GM18870 (cell line): ENCODE results near the gene TAS2R9.
"Not testable (repeated sequence)": the region's sequence is repeated elsewhere in the genome, so short reads cannot be mapped to it uniquely, and the experiment has no call there.

Source experiments
- ATAC-seq: cut with Tn5 transposase; IDR thresholded peaks from one replicate; pipeline ENCODE4 v1.9.1; 2021; ENCODE audit warnings: moderate library complexity; ENCODE audit not compliant: unreplicated experiment

TAS2R9 gene, protein sequence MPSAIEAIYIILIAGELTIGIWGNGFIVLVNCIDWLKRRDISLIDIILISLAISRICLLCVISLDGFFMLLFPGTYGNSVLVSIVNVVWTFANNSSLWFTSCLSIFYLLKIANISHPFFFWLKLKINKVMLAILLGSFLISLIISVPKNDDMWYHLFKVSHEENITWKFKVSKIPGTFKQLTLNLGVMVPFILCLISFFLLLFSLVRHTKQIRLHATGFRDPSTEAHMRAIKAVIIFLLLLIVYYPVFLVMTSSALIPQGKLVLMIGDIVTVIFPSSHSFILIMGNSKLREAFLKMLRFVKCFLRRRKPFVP

DNA sequence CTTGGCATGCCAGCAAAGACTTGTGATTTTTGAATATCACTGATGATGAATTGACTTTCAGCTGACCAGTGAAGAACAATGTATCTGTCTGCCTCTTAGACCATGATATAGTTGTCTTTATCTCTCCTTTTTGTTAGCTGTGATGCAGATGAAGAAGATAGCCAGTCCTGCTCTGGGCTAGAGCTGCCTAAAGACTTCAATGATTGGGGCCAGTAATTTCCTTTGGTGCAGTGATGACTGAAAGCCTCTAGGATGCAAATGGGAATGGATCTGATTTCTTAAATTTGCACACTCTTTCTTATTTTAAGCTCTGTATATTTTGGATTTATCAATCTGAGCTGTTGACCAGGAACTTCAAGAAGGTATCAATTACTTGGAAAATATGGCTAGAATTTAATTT is at the start of gene TAS2R9:
Gene TAS2R9, minus strand, starts transcription at position 101 of the 400 bp plus-strand sequence. Its CDS starts 93 bp downstream, at position 8.
- ATAC-seq, result no peak

- ATAC-seq, result no peak
These were observed 45.8 kb upstream of the TAS2R9 start for GRCh38 chr12:10855807-10856206.

DNA sequence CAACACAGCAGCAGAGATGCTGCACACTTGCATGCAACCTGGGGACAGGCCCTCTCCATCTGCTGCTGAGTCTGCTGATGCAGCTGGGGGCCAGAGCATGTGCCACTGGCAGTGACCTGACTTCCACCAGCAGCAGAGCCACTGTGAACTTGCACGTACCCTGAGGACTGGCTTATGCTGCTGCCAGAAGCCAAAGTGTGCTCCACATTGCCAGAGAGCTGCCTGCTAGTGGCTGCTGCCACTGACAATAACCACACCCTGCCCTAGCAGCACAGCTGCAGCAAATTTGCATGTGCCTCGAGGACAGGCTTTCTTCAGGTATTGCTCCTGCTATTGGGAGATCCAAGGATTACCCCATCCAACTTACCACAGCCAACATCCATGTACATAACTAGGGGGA is 43.8 kb upstream of the TAS2R9 start:
- ATAC-seq, result no peak

GRCh38 chr12:10851243-10851858 is 41.4 kb upstream of the TAS2R9 start:
- no peak for ATAC-seq

GRCh38 chr12:10849425-10849878 is 39.5 kb upstream of the TAS2R9 start, which contains the start of gene PRR4:
Gene PRR4, minus strand, starts transcription at chr12:10849475. Its CDS starts 38 bp downstream, at chr12:10849437.
- no peak for ATAC-seq

GRCh38 chr12:10847744-10848143 is 37.8 kb upstream of the TAS2R9 start:
- no peak for ATAC-seq

DNA sequence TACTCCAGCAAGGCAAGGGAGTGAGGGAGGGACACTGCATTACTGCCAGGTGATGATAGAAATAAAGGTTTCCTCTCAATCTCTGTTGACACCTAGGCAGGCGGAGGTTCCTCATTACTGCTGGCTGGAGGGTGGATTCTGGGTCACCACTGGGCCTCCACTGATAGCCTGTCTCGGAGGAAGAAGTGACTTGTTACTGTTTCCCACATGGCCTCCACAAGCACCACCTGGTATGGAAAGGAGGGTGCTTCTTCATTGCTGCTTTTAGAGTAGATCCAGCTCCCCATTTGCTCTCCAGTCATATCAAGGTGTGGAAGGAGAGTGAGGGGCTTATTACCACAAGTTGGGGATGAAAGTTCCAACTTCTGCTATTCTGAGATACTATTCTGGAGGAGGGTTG is 32.9 kb upstream of the TAS2R9 start:
- ATAC-seq, result no peak

GRCh38 chr12:10838461-10838860 is 28.5 kb upstream of the TAS2R9 start:
- ATAC-seq, result no peak

DNA sequence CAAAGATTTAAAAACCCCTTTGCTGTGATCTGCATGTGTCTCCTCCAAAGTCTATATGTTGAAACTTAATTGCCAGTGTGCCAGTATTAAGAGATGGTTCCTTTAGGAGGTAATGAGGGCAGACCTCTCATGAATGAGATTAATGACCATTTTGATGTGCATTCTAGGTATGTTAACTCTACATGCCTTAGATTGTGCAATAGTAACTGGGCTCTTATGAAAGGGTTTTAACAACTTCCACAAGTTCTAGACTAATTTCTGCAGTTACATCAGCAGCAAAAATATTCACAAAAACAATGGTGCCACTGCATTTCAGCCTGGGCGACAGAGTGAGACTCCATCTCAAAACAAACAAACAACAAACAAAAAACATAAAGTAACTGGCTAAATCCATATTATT is 20.0 kb upstream of the TAS2R9 start:
- no peak for ATAC-seq

GRCh38 chr12:10826258-10826657 is 16.3 kb upstream of the TAS2R9 start, which contains the start of gene TAS2R10:
Gene TAS2R10, minus strand, starts transcription at chr12:10826358. Its CDS starts 89 bp downstream, at chr12:10826269.
- no peak for ATAC-seq

GRCh38 chr12:10824957-10825356 is 15.0 kb upstream of the TAS2R9 start:
- ATAC-seq, result no peak

DNA sequence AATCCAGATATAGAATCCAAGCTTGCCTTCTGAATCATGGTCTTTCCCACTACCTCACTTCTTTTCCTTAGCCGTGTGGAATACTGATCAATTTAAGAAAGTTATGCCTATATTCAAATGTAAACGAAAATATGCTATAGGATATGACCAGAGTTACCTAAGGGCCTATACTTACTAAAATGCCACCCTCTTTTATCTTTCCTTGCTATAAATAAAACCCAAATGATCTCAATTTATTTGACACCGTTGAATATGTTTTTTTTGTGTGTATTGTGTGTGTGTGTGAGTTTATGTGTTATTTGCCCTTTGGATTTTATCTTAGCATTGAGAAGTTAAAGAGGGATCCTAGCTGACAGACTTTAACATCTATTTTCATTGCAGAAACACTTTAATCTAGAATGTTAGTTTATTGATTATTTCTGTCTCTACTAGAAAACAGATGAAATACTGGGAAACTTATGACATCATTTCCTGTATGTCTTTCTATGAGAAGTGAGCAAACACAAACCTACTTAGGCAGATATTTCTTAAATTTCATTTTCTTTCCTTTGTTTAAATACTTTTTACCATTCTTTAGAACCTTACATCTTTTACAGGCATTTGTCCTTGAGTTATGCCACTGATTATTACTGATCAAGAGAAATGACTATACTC is 2.0 kb upstream of the TAS2R9 start:
- ATAC-seq, result no peak

- no peak for ATAC-seq
These were observed 2.8 kb downstream of the TAS2R9 start, which contains the start of gene TAS2R8 for GRCh38 chr12:10807186-10807585. Gene TAS2R8, minus strand, starts transcription at chr12:10807286. Its CDS starts 306 bp downstream, at chr12:10806980.

- ATAC-seq, result no peak
These were observed 7.4 kb downstream of the TAS2R9 start, which contains the start of gene TAS2R7 for GRCh38 chr12:10802587-10802986. Gene TAS2R7, minus strand, starts transcription at chr12:10802627. Its CDS starts 57 bp downstream, at chr12:10802570.

- ATAC-seq, result no peak
These were observed 8.2 kb downstream of the TAS2R9 start for GRCh38 chr12:10801741-10802140.

GRCh38 chr12:10794222-10794621 is 15.7 kb downstream of the TAS2R9 start:
- ATAC-seq, result no peak

GRCh38 chr12:10791769-10792168 is 18.2 kb downstream of the TAS2R9 start:
- ATAC-seq, result not testable (repeated sequence)

DNA sequence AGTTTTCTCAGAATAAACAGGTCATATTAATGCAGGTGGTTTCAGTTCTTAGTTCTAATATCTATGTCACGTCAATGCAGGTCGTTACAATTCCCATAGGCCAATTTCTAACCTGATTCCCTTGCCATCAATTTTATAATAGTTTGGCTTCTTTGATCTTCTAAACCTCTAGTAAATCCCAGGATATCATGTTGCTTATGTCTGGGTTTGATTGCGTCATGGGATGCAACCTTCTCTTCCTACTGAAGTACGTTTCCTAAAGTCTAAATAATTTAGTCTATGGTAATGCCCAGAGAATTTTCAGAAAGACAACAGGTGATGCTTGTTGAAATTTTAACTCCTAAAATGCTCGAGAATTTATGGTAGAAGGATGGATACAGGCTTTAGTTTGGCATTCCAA is 26.7 kb downstream of the TAS2R9 start:
- ATAC-seq, result no peak

- no peak for ATAC-seq
These were observed 30.9 kb downstream of the TAS2R9 start for GRCh38 chr12:10779103-10779502.

DNA sequence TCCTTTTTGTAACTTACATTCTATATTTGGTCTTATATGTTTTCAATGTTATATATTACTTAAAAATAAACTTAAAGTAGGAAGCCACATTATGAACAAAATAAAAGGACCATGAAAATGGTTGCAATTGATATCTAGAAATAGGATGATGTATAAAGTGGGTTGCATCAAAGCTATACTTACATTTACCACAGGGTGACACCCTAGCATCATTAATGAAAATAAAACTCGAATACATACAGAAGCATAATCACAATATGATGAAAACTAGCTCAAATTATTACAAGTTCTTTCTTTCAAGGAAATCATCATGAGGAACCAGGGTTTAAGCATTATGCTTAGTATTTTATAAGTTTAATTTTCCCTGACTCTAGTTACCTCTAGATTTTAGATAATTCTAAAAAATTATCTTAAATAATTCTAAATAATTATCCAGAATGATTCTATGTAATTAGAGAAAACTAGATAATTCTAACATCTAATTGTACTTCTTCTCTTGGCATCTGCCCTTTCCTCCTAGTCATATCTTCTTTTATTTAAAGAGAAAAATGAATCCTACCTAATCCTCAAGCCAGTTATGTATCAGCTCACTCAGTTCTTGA is 38.7 kb downstream of the TAS2R9 start:
- no peak for ATAC-seq

- ATAC-seq, result no peak
These were observed 50.3 kb downstream of the TAS2R9 start for GRCh38 chr12:10759657-10760056.
